GM23338 (cell line): ENCODE measurements around the gene IGSF11.
"Not testable (repeated sequence)": the region's sequence is repeated elsewhere in the genome, so short reads cannot be mapped to it uniquely, and the experiment has no call there.

ENCODE experiments used
- CREB1 ChIP-seq: fragments of 250-450 bp; sonication (Bioruptor Pico); IDR thresholded peaks from 2 replicates; pipeline ENCODE4 v1.5.0; 2020; ENCODE audit warnings: low read depth, mild to moderate bottlenecking, moderate library complexity
- CTCF ChIP-seq, 2 experiments: fragments of 200-600 bp in 1 of 2; sonication (generic) in 1 of 2; conservative IDR thresholded peaks; 2 replicates each; pipeline versions ENCODE4 v1.5.1 to v1.6.1; 2016 to 2017; ENCODE audit warnings: antibody characterized with exemption in 2 of 2, low read depth in 2 of 2, mild to moderate bottlenecking in 2 of 2, moderate library complexity in 1 of 2
- EZH2 ChIP-seq: fragments of 200-600 bp; sonication (generic); IDR thresholded peaks from one replicate; pipeline ENCODE4 v1.8.0; 2017; ENCODE audit warnings: antibody characterized with exemption, mild to moderate bottlenecking, low read depth; ENCODE audit not compliant: unreplicated experiment
- EZH2phosphoT487 ChIP-seq: fragments of 200-600 bp; sonication (generic); IDR thresholded peaks from one replicate; pipeline ENCODE4 v1.8.1; 2018; ENCODE audit warnings: antibody characterized with exemption; ENCODE audit not compliant: unreplicated experiment
- JUNB ChIP-seq: IDR thresholded peaks from one replicate; pipeline ENCODE4 v1.6.1; 2016; ENCODE audit warnings: antibody characterized with exemption; ENCODE audit not compliant: unreplicated experiment
- POLR2AphosphoS5 ChIP-seq: IDR thresholded peaks from 2 replicates; pipeline ENCODE4 v1.6.1; 2016; ENCODE audit warnings: antibody characterized with exemption, low read depth
- REST ChIP-seq: IDR thresholded peaks from one replicate; pipeline ENCODE4 v1.6.1; 2018; ENCODE audit warnings: antibody characterized with exemption; ENCODE audit not compliant: unreplicated experiment
- STAT1 ChIP-seq: IDR thresholded peaks from one replicate; pipeline ENCODE4 v1.6.1; 2016; ENCODE audit warnings: antibody characterized with exemption; ENCODE audit not compliant: unreplicated experiment
- ZNF114 ChIP-seq: fragments of 250-450 bp; sonication (Bioruptor Pico); IDR thresholded peaks from 2 replicates; pipeline ENCODE4 v1.5.0; 2020; ENCODE audit warnings: mild to moderate bottlenecking, moderate library complexity
- ZNF331 ChIP-seq: fragments of 250-450 bp; sonication (Bioruptor Pico); IDR thresholded peaks from 2 replicates; pipeline ENCODE4 v1.5.0; 2020; ENCODE audit warnings: low read depth, mild to moderate bottlenecking, moderate library complexity
- ZNF462 ChIP-seq: fragments of 250-450 bp; sonication (Bioruptor Pico); IDR thresholded peaks from 2 replicates; pipeline ENCODE4 v1.5.0; 2020; ENCODE audit warnings: mild to moderate bottlenecking, moderate library complexity

GRCh38 chr3:119072451-119072850, 37.8 kb upstream of the IGSF11 start:
- TF ChIP-seq CTCF (conservative IDR thresholded peaks at IDR 0.05; ENCODE audit: low read depth in 2 of 2); ZNF331 (CRISPR knock-in tag); POLR2AphosphoS5; CREB1 (CRISPR knock-in tag); EZH2; JUNB; REST; STAT1; ZNF114 (CRISPR knock-in tag); EZH2phosphoT487; ZNF462 (CRISPR knock-in tag): not testable (repeated sequence)
